Calu3 (cell line): ENCODE data around the gene STXBP2. TPM values are rescaled to one million over a fixed set of nuclear protein-coding genes. Genes with fewer than 3 reads are reported as not detected.

Source experiments
- BruUV-seq: library from RNA; stranded (reverse); fragments of 400-500 nt; replicated peaks from 2 replicates; lab custom pipeline; 2021; lab: Mats Ljungman, UMichigan
- CTCF ChIA-PET: fragments of 300-600 bp; sonication (Branson Sonifier 250); formaldehyde crosslinking; loops from one replicate; lab custom pipeline; 2022; ENCODE audit warnings: antibody characterized with exemption; lab: Charles Lee
- DNase-seq: peaks from one replicate; pipeline ENCODE4 v3.0.0; 2022
- H3K27ac Mint-ChIP-seq: one replicate; pipeline ENCODE4 v1.8.0; 2022; ENCODE audit warnings: mixed read lengths; ENCODE audit not compliant: unreplicated experiment
- H3K27me3 Mint-ChIP-seq: one replicate; pipeline ENCODE4 v1.8.0; 2022; ENCODE audit warnings: mixed read lengths; ENCODE audit not compliant: unreplicated experiment
- H3K36me3 Mint-ChIP-seq: one replicate; pipeline ENCODE4 v1.8.0; 2022; ENCODE audit warnings: mild to moderate bottlenecking, moderate library complexity, mixed read lengths; ENCODE audit not compliant: insufficient read depth, unreplicated experiment
- H3K4me1 Mint-ChIP-seq: one replicate; pipeline ENCODE4 v1.8.0; 2022; ENCODE audit warnings: mild to moderate bottlenecking, low read depth, mixed read lengths; ENCODE audit not compliant: unreplicated experiment
- H3K4me3 Mint-ChIP-seq: one replicate; pipeline ENCODE4 v1.8.0; 2022; ENCODE audit warnings: mild to moderate bottlenecking, low read depth, moderate library complexity, mixed read lengths; ENCODE audit not compliant: unreplicated experiment
- H3K9me3 Mint-ChIP-seq: one replicate; pipeline ENCODE4 v1.8.0; 2022; ENCODE audit warnings: low read depth, mixed read lengths; ENCODE audit not compliant: unreplicated experiment
- intact Hi-C: fragments of 100-400 bp; cut with micrococcal nuclease; formaldehyde crosslinking; loops from one replicate; pipeline ENCODE4 v1.10.0; 2022; ENCODE audit not compliant: unreplicated experiment
- microRNA-seq: library from miRNA; unstranded; fragments of <30 nt; microRNA quantifications from one replicate; pipeline ENCODE4 v1.2.0, GENCODE V29; 2022
- total RNA-seq: library from RNA; stranded (reverse); gene quantifications from 2 replicates; pipeline ENCODE4 v1.2.3, GENCODE V29; 2022
- TF ChIP-seq, protein P1 (sequence below): fragments of 200-600 bp; IDR thresholded peaks from one replicate; pipeline ENCODE4 v1.8.0; 2022; ENCODE audit warnings: antibody characterized with exemption; ENCODE audit not compliant: unreplicated experiment

STXBP2 gene
- total RNA-seq, 1 experiment from 2014 or later = 132 TPM

DNA sequence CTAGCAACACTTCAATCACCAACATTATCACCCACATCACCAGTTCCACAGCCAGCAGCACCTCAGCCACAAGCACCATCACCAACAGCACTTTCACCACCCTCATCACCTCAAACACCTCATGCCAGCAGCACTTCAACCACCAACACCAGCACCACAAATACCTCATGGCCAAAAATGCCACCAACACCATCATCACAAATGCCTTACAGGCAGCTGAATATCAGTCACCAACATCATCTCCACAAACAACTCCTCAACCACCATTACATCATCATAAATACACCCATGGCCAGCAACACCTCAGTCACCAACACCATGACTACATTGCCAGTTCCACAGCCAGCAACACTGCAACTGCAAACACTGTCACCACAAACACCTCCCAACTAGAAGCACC, 54.6 kb downstream of the STXBP2 start:
- CTCF ChIA-PET = interaction anchor here (0.6 kb wide), 1 partner anchor 12 kb away, joined by 3 read pairs; no protein-coding TSS in a partner anchor
- no peak for DNase-seq

GRCh38 chr19:7692417-7693088, 55.6 kb downstream of the STXBP2 start:
- Mint-ChIP-seq H3K9me3 (no peaks in the 10 kb centered on the region), H3K4me1 (no peaks in the 10 kb centered on the region), H3K27me3 (peaks cover 16% of the 10 kb centered on the region), H3K36me3 (no peaks in the 10 kb centered on the region), H3K4me3 (no peak overlapping the region), H3K27ac (no peak overlapping the region)
- intact Hi-C loops = no loop called here
- TF ChIP-seq, protein P1, sequence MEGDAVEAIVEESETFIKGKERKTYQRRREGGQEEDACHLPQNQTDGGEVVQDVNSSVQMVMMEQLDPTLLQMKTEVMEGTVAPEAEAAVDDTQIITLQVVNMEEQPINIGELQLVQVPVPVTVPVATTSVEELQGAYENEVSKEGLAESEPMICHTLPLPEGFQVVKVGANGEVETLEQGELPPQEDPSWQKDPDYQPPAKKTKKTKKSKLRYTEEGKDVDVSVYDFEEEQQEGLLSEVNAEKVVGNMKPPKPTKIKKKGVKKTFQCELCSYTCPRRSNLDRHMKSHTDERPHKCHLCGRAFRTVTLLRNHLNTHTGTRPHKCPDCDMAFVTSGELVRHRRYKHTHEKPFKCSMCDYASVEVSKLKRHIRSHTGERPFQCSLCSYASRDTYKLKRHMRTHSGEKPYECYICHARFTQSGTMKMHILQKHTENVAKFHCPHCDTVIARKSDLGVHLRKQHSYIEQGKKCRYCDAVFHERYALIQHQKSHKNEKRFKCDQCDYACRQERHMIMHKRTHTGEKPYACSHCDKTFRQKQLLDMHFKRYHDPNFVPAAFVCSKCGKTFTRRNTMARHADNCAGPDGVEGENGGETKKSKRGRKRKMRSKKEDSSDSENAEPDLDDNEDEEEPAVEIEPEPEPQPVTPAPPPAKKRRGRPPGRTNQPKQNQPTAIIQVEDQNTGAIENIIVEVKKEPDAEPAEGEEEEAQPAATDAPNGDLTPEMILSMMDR = no peak
- no TSS peak for BruUV-seq
- CTCF ChIA-PET = no interaction called here
- no peak for DNase-seq

More for the DNA sequence above, 54.6 kb downstream of the STXBP2 start:
- Mint-ChIP-seq H3K36me3 (no peaks in the 10 kb centered on the region), H3K4me3 (no peak overlapping the region), H3K4me1 (no peaks in the 10 kb centered on the region), H3K27ac (no peak overlapping the region), H3K9me3 (no peaks in the 10 kb centered on the region), H3K27me3 (peaks cover 11% of the 10 kb centered on the region)
- intact Hi-C loops = no loop called here
- TF ChIP-seq, protein P1 = no peak
- no TSS peak for BruUV-seq

DNA sequence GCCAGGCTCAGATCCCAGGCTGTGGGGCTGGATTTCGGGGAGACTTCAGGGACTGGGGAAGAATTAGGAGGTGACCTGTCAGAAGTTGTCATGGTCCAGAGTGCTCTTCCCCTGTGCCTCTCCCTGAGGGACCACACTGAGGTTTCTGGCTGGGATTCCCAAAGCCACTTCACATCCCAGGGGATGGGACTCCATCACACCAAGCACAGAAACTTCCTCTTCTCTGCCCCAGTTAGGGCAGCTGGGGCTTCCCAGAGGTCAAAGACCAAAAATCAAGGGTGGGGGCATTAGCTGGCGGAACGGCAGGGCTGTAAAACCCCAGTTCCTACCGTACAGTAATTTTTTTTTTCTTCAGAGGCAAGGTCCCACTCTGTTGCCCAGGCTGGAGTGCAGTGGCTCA, 57.6 kb downstream of the STXBP2 start:
- Mint-ChIP-seq H3K36me3 (no peaks in the 10 kb centered on the region), H3K27me3 (peaks cover 35% of the 10 kb centered on the region), H3K27ac (no peak overlapping the region), H3K4me1 (no peaks in the 10 kb centered on the region), H3K9me3 (no peaks in the 10 kb centered on the region), H3K4me3 (no peak overlapping the region)
- intact Hi-C loops = no loop called here
- no TSS peak for BruUV-seq
- TF ChIP-seq, protein P1 = no peak
- CTCF ChIA-PET = no interaction called here
- DNase-seq = no peak

Small RNA genes within 50 kb of the gene (microRNA-seq; reads per million reads assigned to microRNA genes)
- 2.5 reads per million for gene MIR6792

Other genes starting within 250 kb of the STXBP2 start
- gene PEX11G, start 148.1 kb upstream of the STXBP2 start, total RNA-seq = 1.3 and 3.4 TPM in 2 replicates
- 22.6 and 23.8 TPM in 2 replicates for gene ZNF358, start 121.0 kb upstream of the STXBP2 start, total RNA-seq
- 13.1 TPM in 2 replicates for gene MCOLN1, start 114.5 kb upstream of the STXBP2 start, total RNA-seq
- 51.3 and 60.1 TPM in 2 replicates for gene PNPLA6, start 101.4 kb upstream of the STXBP2 start, total RNA-seq
- gene CAMSAP3, start 41.2 kb upstream of the STXBP2 start, total RNA-seq = 26.0 and 30.3 TPM in 2 replicates
- 33.0 and 36.5 TPM in 2 replicates for gene XAB2, start 7.6 kb upstream of the STXBP2 start, total RNA-seq
- 77.6 and 81.3 TPM in 2 replicates for gene PET100, start 7.3 kb upstream of the STXBP2 start, total RNA-seq
- gene PCP2, start 3.4 kb upstream of the STXBP2 start, total RNA-seq = not detected in 2 replicates
- not detected in 2 replicates for gene RETN, start 31.9 kb downstream of the STXBP2 start, total RNA-seq
- gene MCEMP1, start 40.0 kb downstream of the STXBP2 start, total RNA-seq = not detected in 2 replicates
- 82.4 and 87.3 TPM in 2 replicates for gene TRAPPC5, start 43.7 kb downstream of the STXBP2 start, total RNA-seq
- not detected in 2 replicates for gene FCER2, start 65.0 kb downstream of the STXBP2 start, total RNA-seq
- not detected in 2 replicates for gene CLEC4G, start 95.0 kb downstream of the STXBP2 start, total RNA-seq
- gene CD209, start 110.4 kb downstream of the STXBP2 start, total RNA-seq = not detected in 2 replicates
- not detected in 2 replicates for gene CLEC4M, start 126.1 kb downstream of the STXBP2 start, total RNA-seq
- 12.2 and 12.5 TPM in 2 replicates for gene EVI5L, start 193.1 kb downstream of the STXBP2 start, total RNA-seq
- 10.8 and 11.7 TPM in 2 replicates for gene PRR36, start 237.3 kb downstream of the STXBP2 start, total RNA-seq